ENCODE data around the gene SDCBP2.

SDCBP2 gene

GRCh38 chr20:1328680-1329330 lies at the start of gene SDCBP2:
Gene SDCBP2 (minus strand): TSS chr20:1329139. CDS start chr20:1320416, 8,723 bp downstream.
- H3K4me3 ChIP-seq (ENCODE audit: low read depth, low read length) = no peak within 1 kb of the TSS

GRCh38 chr20:1378735-1379125 lies 49.8 kb upstream of the SDCBP2 start:
- no peak overlapping the region for H3K4me3 ChIP-seq (ENCODE audit: low read depth, low read length)

- no peak overlapping the region for H3K4me3 ChIP-seq (ENCODE audit: low read depth, low read length)
Observed at GRCh38 chr20:1377984-1378734, 49.2 kb upstream of the SDCBP2 start.

- H3K4me3 ChIP-seq (ENCODE audit: low read depth, low read length) = no peak overlapping the region
Observed at GRCh38 chr20:1377341-1377871, 48.5 kb upstream of the SDCBP2 start.

- no peak overlapping the region for H3K4me3 ChIP-seq (ENCODE audit: low read depth, low read length)
Observed at GRCh38 chr20:1376408-1377270, 47.7 kb upstream of the SDCBP2 start.

GRCh38 chr20:1376007-1376406 lies 47.1 kb upstream of the SDCBP2 start:
- no peak overlapping the region for H3K4me3 ChIP-seq (ENCODE audit: low read depth, low read length)

- H3K4me3 ChIP-seq (ENCODE audit: low read depth, low read length) = no peak overlapping the region
Observed at GRCh38 chr20:1375515-1375914, 46.6 kb upstream of the SDCBP2 start.

GRCh38 chr20:1374246-1374645 lies 45.3 kb upstream of the SDCBP2 start:
- H3K4me3 ChIP-seq (ENCODE audit: low read depth, low read length) = no peak overlapping the region

GRCh38 chr20:1373614-1374013 lies 44.7 kb upstream of the SDCBP2 start:
- H3K4me3 ChIP-seq (ENCODE audit: low read depth, low read length) = no peak overlapping the region

GRCh38 chr20:1373036-1373435 lies 44.1 kb upstream of the SDCBP2 start:
- no peak overlapping the region for H3K4me3 ChIP-seq (ENCODE audit: low read depth, low read length)

- H3K4me3 ChIP-seq (ENCODE audit: low read depth, low read length) = no peak overlapping the region
Observed at GRCh38 chr20:1371830-1372539, 43.0 kb upstream of the SDCBP2 start.

- no peak overlapping the region for H3K4me3 ChIP-seq (ENCODE audit: low read depth, low read length)
Observed at GRCh38 chr20:1371202-1371782, 42.4 kb upstream of the SDCBP2 start.

GRCh38 chr20:1370548-1371110 lies 41.7 kb upstream of the SDCBP2 start:
- H3K4me3 ChIP-seq (ENCODE audit: low read depth, low read length) = no peak overlapping the region

- H3K4me3 ChIP-seq (ENCODE audit: low read depth, low read length) = no peak overlapping the region
Observed at GRCh38 chr20:1369970-1370369, 41.0 kb upstream of the SDCBP2 start.

- H3K4me3 ChIP-seq (ENCODE audit: low read depth, low read length) = no peak overlapping the region
Observed at GRCh38 chr20:1368448-1369199, 39.7 kb upstream of the SDCBP2 start.

- H3K4me3 ChIP-seq (ENCODE audit: low read depth, low read length) = no peak overlapping the region
Observed at GRCh38 chr20:1367479-1367878, 38.5 kb upstream of the SDCBP2 start.

GRCh38 chr20:1364106-1364505 lies 35.2 kb upstream of the SDCBP2 start:
- H3K4me3 ChIP-seq (ENCODE audit: low read depth, low read length) = no peak overlapping the region

- H3K4me3 ChIP-seq (ENCODE audit: low read depth, low read length) = no peak overlapping the region
Observed at GRCh38 chr20:1363522-1363921, 34.6 kb upstream of the SDCBP2 start.

- no peak overlapping the region for H3K4me3 ChIP-seq (ENCODE audit: low read depth, low read length)
Observed at GRCh38 chr20:1362484-1362883, 33.5 kb upstream of the SDCBP2 start.
